Tibial nerve (tissue), 4 donors: ENCODE results near the gene CAPN15.

Source experiments
- CTCF ChIP-seq, 5 experiments: fragments of 200-600 bp in 3 of 5; fragments of 450-650 bp in 2 of 5; sonication (generic) in 3 of 5; IDR thresholded peaks; one replicate each; pipeline ENCODE4 v1.5.1; 2016 to 2019; ENCODE audit warnings: antibody characterized with exemption in 5 of 5, mild to moderate bottlenecking in 3 of 5, moderate library complexity in 2 of 5
- EP300 ChIP-seq, 2 donors: sonication (generic); formaldehyde crosslinking; IDR thresholded peaks; one replicate each; pipeline ENCODE4 v1.6.1; 2017; ENCODE audit warnings: antibody characterized with exemption in 2 of 2, mild to moderate bottlenecking in 1 of 2
- POLR2A ChIP-seq, 2 donors: fragments of 450-650 bp; IDR thresholded peaks; one replicate each; pipeline ENCODE4 v1.6.1; 2017; ENCODE audit warnings: antibody characterized with exemption in 2 of 2, mild to moderate bottlenecking in 2 of 2, moderate library complexity in 2 of 2

- TF ChIP-seq CTCF (IDR thresholded peaks at IDR 0.05): no peak
- no peak for TF ChIP-seq POLR2A (IDR thresholded peaks at IDR 0.05)
- TF ChIP-seq EP300 (IDR thresholded peaks at IDR 0.05): no peak
Observed at GRCh38 chr16:574021-574760, 46.7 kb downstream of the CAPN15 start.
